ENCODE measurements around the gene TTC23. TPM values are rescaled to one million over a fixed set of nuclear protein-coding genes. Genes with fewer than 3 reads are reported as not detected.

The TTC23 gene
- total RNA-seq, 1 donor from 2014 or later: 12.1 TPM

- no peak overlapping the region for H3K4me3 ChIP-seq (ENCODE audit: low read depth, low read length)
- TF ChIP-seq, protein P1, sequence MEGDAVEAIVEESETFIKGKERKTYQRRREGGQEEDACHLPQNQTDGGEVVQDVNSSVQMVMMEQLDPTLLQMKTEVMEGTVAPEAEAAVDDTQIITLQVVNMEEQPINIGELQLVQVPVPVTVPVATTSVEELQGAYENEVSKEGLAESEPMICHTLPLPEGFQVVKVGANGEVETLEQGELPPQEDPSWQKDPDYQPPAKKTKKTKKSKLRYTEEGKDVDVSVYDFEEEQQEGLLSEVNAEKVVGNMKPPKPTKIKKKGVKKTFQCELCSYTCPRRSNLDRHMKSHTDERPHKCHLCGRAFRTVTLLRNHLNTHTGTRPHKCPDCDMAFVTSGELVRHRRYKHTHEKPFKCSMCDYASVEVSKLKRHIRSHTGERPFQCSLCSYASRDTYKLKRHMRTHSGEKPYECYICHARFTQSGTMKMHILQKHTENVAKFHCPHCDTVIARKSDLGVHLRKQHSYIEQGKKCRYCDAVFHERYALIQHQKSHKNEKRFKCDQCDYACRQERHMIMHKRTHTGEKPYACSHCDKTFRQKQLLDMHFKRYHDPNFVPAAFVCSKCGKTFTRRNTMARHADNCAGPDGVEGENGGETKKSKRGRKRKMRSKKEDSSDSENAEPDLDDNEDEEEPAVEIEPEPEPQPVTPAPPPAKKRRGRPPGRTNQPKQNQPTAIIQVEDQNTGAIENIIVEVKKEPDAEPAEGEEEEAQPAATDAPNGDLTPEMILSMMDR (conservative IDR thresholded peaks at IDR 0.05; ENCODE audit: low read depth, low read length): no peak
- DNase-seq (ENCODE audit: low read depth): no peak
Measured at GRCh38 chr15:99155961-99156443, 93.4 kb downstream of the TTC23 start.

DNA sequence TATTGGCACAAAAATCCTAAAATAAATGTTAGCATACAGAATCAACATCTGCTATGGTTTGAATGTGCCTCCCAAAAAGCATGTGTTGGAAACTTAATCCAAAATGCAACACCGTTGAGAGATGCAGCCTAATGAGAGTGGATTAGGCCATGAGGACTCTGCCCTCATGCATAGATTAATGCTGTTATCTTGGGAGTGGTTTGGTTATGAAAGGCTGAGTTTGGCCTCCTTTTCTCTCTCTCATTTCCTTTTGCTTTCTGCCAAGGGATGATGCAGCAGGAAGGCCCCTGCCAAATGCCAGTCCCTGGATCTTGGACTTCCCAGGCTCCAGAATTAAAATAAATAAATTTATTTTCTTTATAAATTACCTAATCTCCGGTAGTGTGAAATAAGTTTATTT is 95.1 kb downstream of the TTC23 start:
- no peak overlapping the region for H3K4me3 ChIP-seq (ENCODE audit: low read depth, low read length)
- DNase-seq (ENCODE audit: low read depth): no peak

GRCh38 chr15:99153026-99153535 is 96.3 kb downstream of the TTC23 start:
- no peak for DNase-seq (ENCODE audit: low read depth)
- TF ChIP-seq, protein P1 (conservative IDR thresholded peaks at IDR 0.05; ENCODE audit: low read depth, low read length): no peak
- H3K4me3 ChIP-seq (ENCODE audit: low read depth, low read length): no peak overlapping the region

More for the DNA sequence above, 95.1 kb downstream of the TTC23 start:
- TF ChIP-seq, protein P1 (conservative IDR thresholded peaks at IDR 0.05; ENCODE audit: low read depth, low read length): no peak

DNA sequence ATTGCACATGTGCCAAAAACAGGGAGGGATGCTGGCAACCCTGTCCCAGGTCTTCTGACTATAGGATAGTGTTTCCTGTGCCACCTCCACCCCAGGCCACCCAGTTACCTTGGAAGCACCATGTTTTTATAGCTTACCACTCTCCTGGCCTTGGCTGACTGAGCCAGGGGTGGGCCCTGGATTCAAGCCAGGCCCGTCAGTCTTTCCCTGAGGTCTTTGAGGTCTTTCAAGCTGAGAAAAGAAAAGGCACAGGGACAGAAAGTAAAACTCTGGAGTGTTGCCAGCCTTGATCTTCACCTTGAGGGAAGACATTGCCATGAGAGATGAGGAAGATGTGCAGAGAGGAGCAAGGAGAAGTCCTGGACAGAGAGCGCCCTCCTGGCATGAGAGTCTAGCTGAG is 98.2 kb downstream of the TTC23 start:
- DNase-seq (ENCODE audit: low read depth): no peak
- TF ChIP-seq, protein P1 (conservative IDR thresholded peaks at IDR 0.05; ENCODE audit: low read depth, low read length): no peak
- H3K4me3 ChIP-seq (ENCODE audit: low read depth, low read length): no peak overlapping the region

- no peak for DNase-seq (ENCODE audit: low read depth)
- TF ChIP-seq, protein P1 (conservative IDR thresholded peaks at IDR 0.05; ENCODE audit: low read depth, low read length): no peak
- no peak overlapping the region for H3K4me3 ChIP-seq (ENCODE audit: low read depth, low read length)
Measured at GRCh38 chr15:99149366-99149765, 100.0 kb downstream of the TTC23 start.

DNA sequence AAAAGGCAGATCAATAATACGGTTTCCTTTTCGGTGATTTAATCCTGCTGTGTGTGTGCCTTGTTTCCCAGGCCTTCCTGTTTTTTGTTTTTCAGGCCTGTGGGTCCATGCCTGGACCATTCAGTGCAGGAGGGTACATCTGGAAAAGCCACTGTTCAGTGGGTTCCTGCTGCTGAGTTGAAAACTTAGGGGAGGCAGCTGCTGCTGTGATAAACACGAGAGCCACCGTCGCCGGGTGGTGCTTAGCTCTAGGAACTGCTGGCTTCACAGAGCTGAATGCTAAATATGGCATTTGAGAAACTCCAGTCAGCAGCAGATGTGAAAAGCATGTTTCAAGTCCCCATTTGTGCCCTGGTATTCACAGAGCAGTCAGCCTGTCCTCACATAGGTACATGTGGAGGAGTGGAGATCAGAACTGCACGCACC is 100.5 kb downstream of the TTC23 start:
- H3K4me3 ChIP-seq (ENCODE audit: low read depth, low read length): no peak overlapping the region
- DNase-seq (ENCODE audit: low read depth): no peak
- TF ChIP-seq, protein P1 (conservative IDR thresholded peaks at IDR 0.05; ENCODE audit: low read depth, low read length): no peak

DNA sequence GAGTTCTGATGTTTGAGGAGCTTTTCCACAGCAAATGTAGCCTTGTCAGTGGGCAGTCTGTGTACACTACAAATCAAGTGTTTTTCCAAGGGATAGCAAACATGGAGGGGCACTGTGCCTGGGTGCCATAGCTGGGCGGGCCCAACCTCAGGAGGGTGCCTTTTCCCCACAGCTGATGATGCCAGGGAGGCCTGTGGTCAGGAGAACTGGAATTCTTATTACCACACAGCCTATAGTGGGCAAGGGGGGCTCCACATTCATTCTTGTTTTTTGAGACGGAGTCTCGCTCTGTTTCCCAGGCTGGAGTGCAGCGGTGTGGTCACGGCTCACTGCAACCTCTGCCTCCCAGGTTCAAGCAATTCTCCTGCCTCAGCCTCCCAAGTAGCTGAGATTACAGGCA is 102.7 kb downstream of the TTC23 start:
- H3K4me3 ChIP-seq (ENCODE audit: low read depth, low read length): no peak overlapping the region
- DNase-seq (ENCODE audit: low read depth): no peak
- TF ChIP-seq, protein P1 (conservative IDR thresholded peaks at IDR 0.05; ENCODE audit: low read depth, low read length): no peak
